GM23338 (cell line): ENCODE results near the gene TGFBR3. TPM values are rescaled to one million over a fixed set of nuclear protein-coding genes. Genes with fewer than 3 reads are reported as not detected.

Experiments used
- ATAC-seq: fragments of 200-7000 bp; cut with Tn5 transposase; 3 replicates; pipeline ENCODE4 v1.9.1; 2020
- DNase-seq: peaks from one replicate; pipeline ENCODE4 v3.0.0-alpha.2; 2015; ENCODE audit warnings: low spot score
- H2AFZ ChIP-seq: fragments of 200-600 bp; sonication (generic); 2 replicates; pipeline ENCODE4 v1.8.0; 2016; ENCODE audit warnings: antibody characterized with exemption, mild to moderate bottlenecking, moderate library complexity
- H3F3A ChIP-seq: fragments of 200-600 bp; sonication (generic); replicated peaks from 2 replicates; pipeline ENCODE4 v1.8.0; 2017; ENCODE audit warnings: antibody characterized with exemption, mixed run types, low read depth
- H3K27ac ChIP-seq: fragments of 200-600 bp; sonication (generic); 2 replicates; pipeline ENCODE4 v1.6.1; 2016; ENCODE audit warnings: low read depth
- H3K27me3 ChIP-seq: fragments of 200-600 bp; sonication (generic); 2 replicates; pipeline ENCODE4 v1.8.0; 2016; ENCODE audit warnings: mild to moderate bottlenecking, mixed run types, moderate library complexity; ENCODE audit not compliant: insufficient read depth
- H3K36me3 ChIP-seq: fragments of 200-600 bp; sonication (generic); 2 replicates; pipeline ENCODE4 v1.8.0; 2016; ENCODE audit warnings: mild to moderate bottlenecking; ENCODE audit not compliant: insufficient read depth
- H3K4me1 ChIP-seq: fragments of 200-600 bp; sonication (generic); 2 replicates; pipeline ENCODE4 v1.8.0; 2016; ENCODE audit warnings: mild to moderate bottlenecking, moderate library complexity; ENCODE audit not compliant: insufficient read depth
- H3K4me2 ChIP-seq: fragments of 200-600 bp; sonication (generic); 2 replicates; pipeline ENCODE4 v1.7.1; 2017; ENCODE audit warnings: mixed run types
- H3K4me3 ChIP-seq: fragments of 200-600 bp; sonication (generic); 2 replicates; pipeline ENCODE4 v1.6.1; 2016; ENCODE audit warnings: mixed run types
- H3K79me2 ChIP-seq: fragments of 200-600 bp; sonication (generic); replicated peaks from 2 replicates; pipeline ENCODE4 v1.8.0; 2017; ENCODE audit warnings: mild to moderate bottlenecking; ENCODE audit not compliant: insufficient read depth
- H3K9me2 ChIP-seq: fragments of 200-600 bp; sonication (generic); 2 replicates; pipeline ENCODE4 v1.8.0; 2017; ENCODE audit not compliant: insufficient read depth
- H4K20me1 ChIP-seq: fragments of 200-600 bp; sonication (generic); replicated peaks from 2 replicates; pipeline ENCODE4 v1.8.0; 2017; ENCODE audit warnings: mild to moderate bottlenecking; ENCODE audit not compliant: insufficient read depth
- H3K27ac Mint-ChIP-seq: 2 replicates; pipeline ENCODE4 v1.8.0; 2020; ENCODE audit warnings: inconsistent platforms, mild to moderate bottlenecking, moderate library complexity, mixed read lengths
- H3K27me3 Mint-ChIP-seq: 3 replicates; pipeline ENCODE4 v1.8.0; 2022; ENCODE audit warnings: low read depth, mild to moderate bottlenecking, moderate library complexity, mixed read lengths, inconsistent platforms; ENCODE audit not compliant: insufficient read depth, poor library complexity
- H3K36me3 Mint-ChIP-seq: 3 replicates; pipeline ENCODE4 v1.8.0; 2021; ENCODE audit warnings: low read depth, mild to moderate bottlenecking, inconsistent platforms, moderate library complexity, mixed read lengths
- H3K4me1 Mint-ChIP-seq: 3 replicates; pipeline ENCODE4 v1.8.0; 2020; ENCODE audit warnings: mild to moderate bottlenecking, inconsistent platforms, mixed read lengths
- H3K4me3 Mint-ChIP-seq: 3 replicates; pipeline ENCODE4 v1.8.0; 2021; ENCODE audit warnings: moderate library complexity, mild to moderate bottlenecking, inconsistent platforms, mixed read lengths
- H3K9me3 Mint-ChIP-seq: 3 replicates; pipeline ENCODE4 v1.8.0; 2020; ENCODE audit warnings: moderate library complexity, mild to moderate bottlenecking, inconsistent platforms, mixed read lengths
- CREB1 ChIP-seq: fragments of 250-450 bp; sonication (Bioruptor Pico); IDR thresholded peaks from 2 replicates; pipeline ENCODE4 v1.5.0; 2020; ENCODE audit warnings: low read depth, mild to moderate bottlenecking, moderate library complexity
- CTCF ChIP-seq, 2 experiments: fragments of 200-600 bp in 1 of 2; sonication (generic) in 1 of 2; conservative IDR thresholded peaks; 2 replicates each; pipeline versions ENCODE4 v1.5.1 to v1.6.1; 2016 to 2017; ENCODE audit warnings: antibody characterized with exemption in 2 of 2, low read depth in 2 of 2, mild to moderate bottlenecking in 2 of 2, moderate library complexity in 1 of 2
- ETS1 ChIP-seq: IDR thresholded peaks from 2 replicates; pipeline ENCODE4 v1.6.1; 2016; ENCODE audit warnings: antibody characterized with exemption
- EZH2 ChIP-seq: fragments of 200-600 bp; sonication (generic); IDR thresholded peaks from one replicate; pipeline ENCODE4 v1.8.0; 2017; ENCODE audit warnings: antibody characterized with exemption, mild to moderate bottlenecking, low read depth; ENCODE audit not compliant: unreplicated experiment
- EZH2phosphoT487 ChIP-seq: fragments of 200-600 bp; sonication (generic); IDR thresholded peaks from one replicate; pipeline ENCODE4 v1.8.1; 2018; ENCODE audit warnings: antibody characterized with exemption; ENCODE audit not compliant: unreplicated experiment
- JUNB ChIP-seq: IDR thresholded peaks from one replicate; pipeline ENCODE4 v1.6.1; 2016; ENCODE audit warnings: antibody characterized with exemption; ENCODE audit not compliant: unreplicated experiment
- NANOG ChIP-seq: IDR thresholded peaks from 2 replicates; pipeline ENCODE4 v1.6.1; 2016; ENCODE audit warnings: antibody characterized with exemption, borderline replicate concordance
- POLR2AphosphoS5 ChIP-seq: IDR thresholded peaks from 2 replicates; pipeline ENCODE4 v1.6.1; 2016; ENCODE audit warnings: antibody characterized with exemption, low read depth
- STAT1 ChIP-seq: IDR thresholded peaks from one replicate; pipeline ENCODE4 v1.6.1; 2016; ENCODE audit warnings: antibody characterized with exemption; ENCODE audit not compliant: unreplicated experiment
- ZNF114 ChIP-seq: fragments of 250-450 bp; sonication (Bioruptor Pico); IDR thresholded peaks from 2 replicates; pipeline ENCODE4 v1.5.0; 2020; ENCODE audit warnings: mild to moderate bottlenecking, moderate library complexity
- ZNF331 ChIP-seq: fragments of 250-450 bp; sonication (Bioruptor Pico); IDR thresholded peaks from 2 replicates; pipeline ENCODE4 v1.5.0; 2020; ENCODE audit warnings: low read depth, mild to moderate bottlenecking, moderate library complexity
- ZNF462 ChIP-seq: fragments of 250-450 bp; sonication (Bioruptor Pico); IDR thresholded peaks from 2 replicates; pipeline ENCODE4 v1.5.0; 2020; ENCODE audit warnings: mild to moderate bottlenecking, moderate library complexity
- polyA plus RNA-seq: library from polyadenylated mRNA; unstranded; fragments of >200 nt; fragmentation: Nextera tagmentation; extraction: Ambion mirVana; gene quantifications from 2 replicates; pipeline ENCODE4 v1.2.1, GENCODE V29; 2016
- total RNA-seq: library from RNA; depleted of rRNA; stranded (reverse); fragments of >200 nt; shearing (Covaris generic); gene quantifications from 2 replicates; pipeline ENCODE4 v1.2.3, GENCODE V29; 2014
- TF ChIP-seq, protein P1 (sequence below): IDR thresholded peaks from one replicate; pipeline ENCODE4 v1.6.1; 2018; ENCODE audit warnings: antibody characterized with exemption; ENCODE audit not compliant: unreplicated experiment

The TGFBR3 gene
- total and polyA plus RNA-seq, 2 experiments from 2014 or later, result 1.7 to 2.9 TPM

DNA sequence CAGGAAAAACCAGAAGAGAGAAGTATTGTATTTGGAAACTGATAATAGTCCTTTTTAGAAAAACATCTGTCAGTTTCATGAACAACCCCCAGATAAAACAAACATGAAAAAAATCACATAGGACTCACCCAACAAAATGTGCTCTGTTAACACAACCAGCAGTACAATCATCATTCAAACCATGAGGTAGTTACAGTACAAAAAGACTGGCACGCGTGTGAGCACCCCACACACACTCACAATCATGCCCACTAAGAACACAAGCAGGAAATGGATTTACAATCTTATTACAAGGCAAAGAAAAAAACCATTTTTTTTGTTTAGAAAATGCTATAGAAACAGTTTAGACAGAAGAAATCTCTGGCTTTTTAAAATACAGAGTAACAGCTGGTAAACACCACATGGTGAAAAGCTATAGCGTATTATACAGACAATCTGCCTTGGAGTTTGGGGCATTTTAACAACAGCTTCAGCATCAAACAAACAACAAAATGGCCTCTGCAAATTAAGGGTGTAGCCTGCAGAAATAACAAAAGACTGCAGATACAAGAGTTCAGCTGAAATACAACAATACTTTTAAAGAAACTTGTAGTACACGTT lies 205.3 kb downstream of the TGFBR3 start:
- Histone ChIP-seq H4K20me1 (no peaks in the 10 kb centered on the region), H3K79me2 (no peaks in the 10 kb centered on the region), H3K4me1 (peaks cover 28% of the 10 kb centered on the region), H3K27ac (no peak overlapping the region), H3K4me2 (no peak overlapping the region), H3K27me3 (no peaks in the 10 kb centered on the region), H2AFZ (no peak overlapping the region), H3K36me3 (no peaks in the 10 kb centered on the region), H3K4me3 (no peak overlapping the region), H3K9me2 (no peaks in the 10 kb centered on the region), H3F3A (no peaks in the 10 kb centered on the region)
- peaks cover 2% of the 10 kb centered on the region for H3K27me3 Mint-ChIP-seq
- ATAC-seq, result no peak
- no peaks in the 10 kb centered on the region for H3K36me3 Mint-ChIP-seq
- H3K4me1 Mint-ChIP-seq, result peaks cover 31% of the 10 kb centered on the region
- no peak overlapping the region for H3K27ac Mint-ChIP-seq
- TF ChIP-seq JUNB, result no peak
- no peak for TF ChIP-seq CTCF (conservative IDR thresholded peaks at IDR 0.05; ENCODE audit: low read depth in 2 of 2)
- no peak for TF ChIP-seq ZNF331
- TF ChIP-seq EZH2phosphoT487, result no peak
- no peak for TF ChIP-seq ETS1
- TF ChIP-seq POLR2AphosphoS5, result no peak
- TF ChIP-seq, protein P1, sequence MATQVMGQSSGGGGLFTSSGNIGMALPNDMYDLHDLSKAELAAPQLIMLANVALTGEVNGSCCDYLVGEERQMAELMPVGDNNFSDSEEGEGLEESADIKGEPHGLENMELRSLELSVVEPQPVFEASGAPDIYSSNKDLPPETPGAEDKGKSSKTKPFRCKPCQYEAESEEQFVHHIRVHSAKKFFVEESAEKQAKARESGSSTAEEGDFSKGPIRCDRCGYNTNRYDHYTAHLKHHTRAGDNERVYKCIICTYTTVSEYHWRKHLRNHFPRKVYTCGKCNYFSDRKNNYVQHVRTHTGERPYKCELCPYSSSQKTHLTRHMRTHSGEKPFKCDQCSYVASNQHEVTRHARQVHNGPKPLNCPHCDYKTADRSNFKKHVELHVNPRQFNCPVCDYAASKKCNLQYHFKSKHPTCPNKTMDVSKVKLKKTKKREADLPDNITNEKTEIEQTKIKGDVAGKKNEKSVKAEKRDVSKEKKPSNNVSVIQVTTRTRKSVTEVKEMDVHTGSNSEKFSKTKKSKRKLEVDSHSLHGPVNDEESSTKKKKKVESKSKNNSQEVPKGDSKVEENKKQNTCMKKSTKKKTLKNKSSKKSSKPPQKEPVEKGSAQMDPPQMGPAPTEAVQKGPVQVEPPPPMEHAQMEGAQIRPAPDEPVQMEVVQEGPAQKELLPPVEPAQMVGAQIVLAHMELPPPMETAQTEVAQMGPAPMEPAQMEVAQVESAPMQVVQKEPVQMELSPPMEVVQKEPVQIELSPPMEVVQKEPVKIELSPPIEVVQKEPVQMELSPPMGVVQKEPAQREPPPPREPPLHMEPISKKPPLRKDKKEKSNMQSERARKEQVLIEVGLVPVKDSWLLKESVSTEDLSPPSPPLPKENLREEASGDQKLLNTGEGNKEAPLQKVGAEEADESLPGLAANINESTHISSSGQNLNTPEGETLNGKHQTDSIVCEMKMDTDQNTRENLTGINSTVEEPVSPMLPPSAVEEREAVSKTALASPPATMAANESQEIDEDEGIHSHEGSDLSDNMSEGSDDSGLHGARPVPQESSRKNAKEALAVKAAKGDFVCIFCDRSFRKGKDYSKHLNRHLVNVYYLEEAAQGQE, result no peak
- no peak for TF ChIP-seq EZH2
- TF ChIP-seq ZNF114, result no peak
- TF ChIP-seq ZNF462 (CRISPR knock-in tag), result no peak
- TF ChIP-seq CREB1 (CRISPR knock-in tag), result no peak
- no peak for TF ChIP-seq STAT1
- TF ChIP-seq NANOG, result no peak
- H3K9me3 Mint-ChIP-seq, result peaks cover 8% of the 10 kb centered on the region; the same call in 1 of the 3 replicates
- H3K4me3 Mint-ChIP-seq, result no peak overlapping the region
- no peak for DNase-seq
